Activated CD8-positive, alpha-beta T cell treated with anti-CD3 and anti-CD28 coated beads for 36 hours (primary cell): ENCODE data around the gene WDR43. TPM values are rescaled to one million over a fixed set of nuclear protein-coding genes. Genes with fewer than 3 reads are reported as not detected.
A peak's percentile ranks its signal among the peaks of the same experiment; 100 is the strongest.

Source experiments
- ATAC-seq: fragments of 200-7000 bp; cut with Tn5 transposase; one replicate; pipeline ENCODE4 v1.10.0; 2021; ENCODE audit warnings: mild to moderate bottlenecking, moderate library complexity
- CTCF ChIA-PET: fragments of 350-600 bp; sonication (Branson Sonifier 250); formaldehyde crosslinking; loops from one replicate; lab custom pipeline; 2021; ENCODE audit warnings: antibody characterized with exemption; lab: Charles Lee
- POLR2A ChIA-PET: fragments of 350-600 bp; sonication (Branson Sonifier 250); formaldehyde crosslinking; loops from one replicate; lab custom pipeline; 2021; ENCODE audit warnings: antibody characterized with exemption; lab: Charles Lee
- DNase-seq: peaks from one replicate; pipeline ENCODE4 v3.0.0-alpha.2; 2020
- H3K27ac Mint-ChIP-seq: one replicate; pipeline ENCODE4 v1.8.0; 2021; ENCODE audit warnings: mild to moderate bottlenecking, mixed read lengths
- H3K27me3 Mint-ChIP-seq: one replicate; pipeline ENCODE4 v1.8.0; 2021; ENCODE audit warnings: mixed read lengths
- H3K36me3 Mint-ChIP-seq: one replicate; pipeline ENCODE4 v1.8.0; 2021; ENCODE audit warnings: low read depth, mixed read lengths
- H3K4me1 Mint-ChIP-seq: one replicate; pipeline ENCODE4 v1.8.0; 2021; ENCODE audit warnings: low read depth, mixed read lengths
- H3K4me3 Mint-ChIP-seq: one replicate; pipeline ENCODE4 v1.8.0; 2021; ENCODE audit warnings: mild to moderate bottlenecking, moderate library complexity, mixed read lengths
- H3K9me3 Mint-ChIP-seq: one replicate; pipeline ENCODE4 v1.8.0; 2021; ENCODE audit warnings: mixed read lengths
- CTCF ChIP-seq: fragments of 200-600 bp; IDR thresholded peaks from one replicate; pipeline ENCODE4 v1.8.0; 2022; ENCODE audit warnings: antibody characterized with exemption, mild to moderate bottlenecking
- intact Hi-C: fragments of 100-400 bp; cut with micrococcal nuclease; formaldehyde crosslinking; loops from one replicate; pipeline ENCODE4 v1.10.0; 2022
- total RNA-seq, 2 experiments: library from RNA; stranded (reverse); gene quantifications; one replicate each; pipeline ENCODE4 v1.2.3, GENCODE V29; 2021

Gene WDR43
- total RNA-seq, 2 experiments from 2014 or later = 121 to 129 TPM

GRCh38 chr2:28929581-28929980, 35.1 kb downstream of the WDR43 start:
- Mint-ChIP-seq H3K4me1 (no peaks in the 10 kb centered on the region), H3K9me3 (no peaks in the 10 kb centered on the region), H3K36me3 (peaks cover 61% of the 10 kb centered on the region), H3K27me3 (no peaks in the 10 kb centered on the region), H3K27ac (no peak overlapping the region), H3K4me3 (no peak overlapping the region)
- no peak for DNase-seq
- POLR2A ChIA-PET = interaction anchor here (0.7 to 2.6 kb wide), 3 partner anchors 13 to 24 kb away, joined by 3 to 8 read pairs (median 3); no protein-coding TSS in a partner anchor
- no peak for TF ChIP-seq CTCF
- no peak for ATAC-seq
- CTCF ChIA-PET = interaction anchor here (1.3 to 1.7 kb wide), 2 partner anchors 9 to 26 kb away, joined by 3 to 5 read pairs; no protein-coding TSS in a partner anchor
- intact Hi-C loops = no loop called here

- no peaks in the 10 kb centered on the region for H3K4me1 Mint-ChIP-seq
- ChIA-PET POLR2A (no interaction called here), CTCF (interaction anchor here (1.3 to 1.7 kb wide), 2 partner anchors 8 to 26 kb away, joined by 3 to 5 read pairs; no protein-coding TSS in a partner anchor)
- DNase-seq (no peak), ATAC-seq (no peak)
- H3K27ac Mint-ChIP-seq = no peak overlapping the region
- no peaks in the 10 kb centered on the region for H3K9me3 Mint-ChIP-seq
- intact Hi-C loops = no loop called here
- TF ChIP-seq CTCF = no peak
- peaks cover 57% of the 10 kb centered on the region for H3K36me3 Mint-ChIP-seq
- no peak overlapping the region for H3K4me3 Mint-ChIP-seq
- no peaks in the 10 kb centered on the region for H3K27me3 Mint-ChIP-seq
Observed at GRCh38 chr2:28930205-28930604, 35.7 kb downstream of the WDR43 start.

GRCh38 chr2:28934769-28935168, 40.3 kb downstream of the WDR43 start:
- ATAC-seq (no peak), DNase-seq (no peak)
- Mint-ChIP-seq H3K36me3 (peaks cover 51% of the 10 kb centered on the region), H3K4me1 (no peaks in the 10 kb centered on the region), H3K9me3 (no peaks in the 10 kb centered on the region), H3K27me3 (no peaks in the 10 kb centered on the region), H3K4me3 (no peak overlapping the region), H3K27ac (no peak overlapping the region)
- TF ChIP-seq CTCF = no peak
- ChIA-PET POLR2A (no interaction called here), CTCF (interaction anchor here (1.1 kb wide), 1 partner anchor 33 kb away, joined by 3 read pairs; no protein-coding TSS in a partner anchor)
- intact Hi-C loops = no loop called here

- Mint-ChIP-seq H3K36me3 (peaks cover 66% of the 10 kb centered on the region), H3K27me3 (no peaks in the 10 kb centered on the region), H3K4me1 (no peaks in the 10 kb centered on the region), H3K9me3 (no peaks in the 10 kb centered on the region), H3K27ac (peak overlapping the region; percentile 55), H3K4me3 (no peak overlapping the region)
- intact Hi-C loops = no loop called here
- ATAC-seq = no peak
- TF ChIP-seq CTCF = no peak
- no peak for DNase-seq
- ChIA-PET CTCF (interaction anchor here (1.0 to 1.2 kb wide), 2 partner anchors 15 to 120 kb away, joined by 3 read pairs; no protein-coding TSS in a partner anchor), POLR2A (interaction anchor here (1.9 kb wide), 1 partner anchor 45 kb away, joined by 7 read pairs; no protein-coding TSS in a partner anchor)
Observed at GRCh38 chr2:28941008-28941407, 46.5 kb downstream of the WDR43 start.

GRCh38 chr2:28944535-28945248, 50.2 kb downstream of the WDR43 start:
- ATAC-seq (no peak), DNase-seq (no peak)
- TF ChIP-seq CTCF = no peak
- intact Hi-C loops = no loop called here
- Mint-ChIP-seq H3K4me3 (no peak overlapping the region), H3K9me3 (peaks cover 3% of the 10 kb centered on the region), H3K36me3 (peaks cover 69% of the 10 kb centered on the region), H3K4me1 (no peaks in the 10 kb centered on the region), H3K27me3 (no peaks in the 10 kb centered on the region), H3K27ac (peak overlapping the region; percentile 22)
- POLR2A ChIA-PET = interaction anchor here (0.9 to 1.4 kb wide), 3 partner anchors 12 to 42 kb away, joined by 3 to 4 read pairs (median 4); no protein-coding TSS in a partner anchor
- CTCF ChIA-PET = interaction anchor here (1.0 kb wide), 2 partner anchors 124 to 237 kb away, joined by 3 read pairs; no protein-coding TSS in a partner anchor
